ENCODE measurements around the gene KRT33A.
"Not testable (repeated sequence)": the region's sequence is repeated elsewhere in the genome, so short reads cannot be mapped to it uniquely, and the experiment has no call there.

KRT33A gene

GRCh38 chr17:41363881-41364280 lies 13.3 kb upstream of the KRT33A start:
- no peak for DNase-seq (ENCODE audit: low spot score)

- DNase-seq (ENCODE audit: low spot score) = no peak
These were observed 9.8 kb upstream of the KRT33A start for GRCh38 chr17:41360296-41360995.

GRCh38 chr17:41354536-41354935 lies 3.9 kb upstream of the KRT33A start:
- no peak for DNase-seq (ENCODE audit: low spot score)

GRCh38 chr17:41352597-41353366 lies 2.2 kb upstream of the KRT33A start:
- no peak for DNase-seq (ENCODE audit: low spot score)

GRCh38 chr17:41351177-41351576 lies 549 bp upstream of the KRT33A start:
- no peak for DNase-seq (ENCODE audit: low spot score)

GRCh38 chr17:41347869-41348760 lies 2.5 kb downstream of the KRT33A start:
- DNase-seq (ENCODE audit: low spot score) = no peak

- not testable (repeated sequence) for DNase-seq (ENCODE audit: low spot score)
These were observed 4.2 kb downstream of the KRT33A start for GRCh38 chr17:41346421-41346820.

- no peak for DNase-seq (ENCODE audit: low spot score)
These were observed 4.6 kb downstream of the KRT33A start for GRCh38 chr17:41345992-41346391.

GRCh38 chr17:41343029-41343428 lies 7.6 kb downstream of the KRT33A start:
- DNase-seq (ENCODE audit: low spot score) = no peak

GRCh38 chr17:41340934-41341861 lies 9.4 kb downstream of the KRT33A start:
- no peak for DNase-seq (ENCODE audit: low spot score)

GRCh38 chr17:41340494-41340893 lies 10.1 kb downstream of the KRT33A start:
- no peak for DNase-seq (ENCODE audit: low spot score)

- DNase-seq (ENCODE audit: low spot score) = no peak
These were observed 11.0 kb downstream of the KRT33A start for GRCh38 chr17:41339571-41340172.

- DNase-seq (ENCODE audit: low spot score) = no peak
These were observed 11.6 kb downstream of the KRT33A start for GRCh38 chr17:41338961-41339485.

GRCh38 chr17:41335747-41336146 lies 14.9 kb downstream of the KRT33A start:
- DNase-seq (ENCODE audit: low spot score) = no peak

- DNase-seq (ENCODE audit: low spot score) = no peak
These were observed 16.0 kb downstream of the KRT33A start for GRCh38 chr17:41334385-41335305.

GRCh38 chr17:41333836-41334235 lies 16.8 kb downstream of the KRT33A start:
- DNase-seq (ENCODE audit: low spot score) = no peak

- no peak for DNase-seq (ENCODE audit: low spot score)
These were observed 17.5 kb downstream of the KRT33A start for GRCh38 chr17:41333098-41333497.

GRCh38 chr17:41332239-41332638 lies 18.4 kb downstream of the KRT33A start:
- DNase-seq (ENCODE audit: low spot score) = no peak

- DNase-seq (ENCODE audit: low spot score) = no peak
These were observed 19.0 kb downstream of the KRT33A start for GRCh38 chr17:41331606-41332005.
